Measurements from ENCODE around the gene DAP.

DAP gene

DNA sequence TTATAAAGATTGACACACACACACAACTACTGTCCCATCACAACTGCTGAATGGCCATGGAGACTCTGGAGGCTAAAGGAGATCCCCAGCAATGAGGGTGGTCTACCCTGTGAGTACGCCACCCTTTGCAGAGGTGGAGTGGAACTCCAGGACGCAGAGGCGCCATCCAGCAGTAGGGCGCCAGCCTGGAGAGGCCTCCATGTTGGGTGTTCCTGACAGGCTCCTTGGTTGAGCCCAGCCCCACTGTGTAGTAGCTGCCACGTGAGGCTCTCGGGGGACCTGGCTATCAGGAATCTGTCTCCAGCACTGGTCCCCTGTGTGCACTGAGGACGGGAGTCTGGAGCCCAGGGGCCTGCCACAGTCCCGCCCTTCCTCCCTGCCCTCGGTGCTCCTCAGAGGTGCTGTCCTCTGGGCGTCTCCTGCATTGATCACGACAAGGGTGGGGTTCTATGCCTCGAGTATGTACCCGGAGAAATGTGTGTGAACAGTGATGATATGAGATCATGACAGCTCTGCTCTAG, 72.3 kb downstream of the DAP start:
- DNase-seq = no peak

DNA sequence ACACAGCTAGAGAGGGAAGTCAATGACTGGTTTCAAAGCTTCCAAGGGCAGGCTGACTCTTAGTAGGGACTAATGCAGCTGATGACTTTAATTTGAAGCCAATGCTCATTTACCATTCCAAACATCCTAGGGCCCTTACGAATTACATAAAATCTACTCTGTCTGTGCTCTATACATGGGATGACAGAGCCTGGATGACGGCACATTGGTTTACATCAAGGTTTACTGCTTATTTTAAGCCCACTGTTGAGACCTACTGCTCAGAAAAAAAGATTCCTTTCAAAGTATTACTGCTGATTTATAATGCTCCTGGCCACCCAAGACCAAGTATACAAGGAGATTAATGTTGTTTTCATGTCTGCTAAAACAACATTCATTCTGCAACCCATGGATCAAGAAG, 74.1 kb downstream of the DAP start:
- DNase-seq = no peak

- DNase-seq = no peak
These were observed 75.9 kb downstream of the DAP start for GRCh38 chr5:10685115-10685521.

- no peak for DNase-seq
These were observed 76.5 kb downstream of the DAP start for GRCh38 chr5:10684303-10685086.

GRCh38 chr5:10682801-10683525, 78.1 kb downstream of the DAP start:
- DNase-seq = no peak

DNA sequence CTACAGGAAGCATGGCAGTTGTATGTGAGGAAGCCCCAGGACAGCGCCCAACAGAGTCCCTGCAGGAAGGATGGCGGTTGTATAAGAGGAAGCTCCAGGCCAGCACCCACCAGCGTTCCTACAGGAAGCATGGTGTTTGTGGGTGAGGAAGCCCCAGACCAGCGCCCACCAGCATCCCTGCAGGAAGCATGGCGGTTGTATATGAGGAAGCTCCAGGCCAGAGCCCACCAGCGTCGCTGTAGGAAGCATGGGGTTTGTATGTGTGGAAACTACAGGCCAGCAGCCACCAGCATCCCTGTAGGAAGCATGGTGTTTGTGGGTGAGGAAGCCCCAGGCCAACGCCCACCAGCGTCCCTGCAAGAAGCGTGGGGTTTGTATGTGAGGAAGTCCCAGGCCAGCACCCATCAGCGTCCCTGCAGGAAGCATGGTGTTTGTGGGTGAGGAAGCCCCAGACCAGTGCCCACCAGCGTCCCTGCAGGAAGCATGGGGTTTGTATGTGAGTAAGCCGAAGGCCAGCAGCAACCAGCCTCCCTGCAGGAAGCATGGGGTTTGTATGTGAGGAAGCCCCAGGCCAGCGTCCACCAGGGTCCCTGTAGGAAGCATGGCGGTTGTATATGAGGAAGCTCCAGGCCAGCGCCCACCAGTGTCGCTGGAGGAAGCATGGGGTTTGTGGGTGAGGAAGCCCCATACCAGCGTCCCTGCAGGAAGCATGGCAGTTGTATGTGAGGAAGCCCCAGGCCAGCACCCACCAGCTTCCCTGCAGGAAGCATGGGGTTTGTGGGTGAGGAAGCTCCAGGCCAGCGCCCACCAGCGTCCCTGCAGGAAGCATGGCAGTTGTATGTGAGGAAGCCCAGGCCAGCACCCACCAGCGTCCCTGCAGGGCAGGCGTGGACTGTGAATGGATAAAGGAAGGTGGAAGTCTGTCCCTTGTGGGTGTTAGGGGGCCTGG, 79.0 kb downstream of the DAP start:
- no peak for DNase-seq

GRCh38 chr5:10680876-10681481, 80.1 kb downstream of the DAP start:
- DNase-seq = no peak

DNA sequence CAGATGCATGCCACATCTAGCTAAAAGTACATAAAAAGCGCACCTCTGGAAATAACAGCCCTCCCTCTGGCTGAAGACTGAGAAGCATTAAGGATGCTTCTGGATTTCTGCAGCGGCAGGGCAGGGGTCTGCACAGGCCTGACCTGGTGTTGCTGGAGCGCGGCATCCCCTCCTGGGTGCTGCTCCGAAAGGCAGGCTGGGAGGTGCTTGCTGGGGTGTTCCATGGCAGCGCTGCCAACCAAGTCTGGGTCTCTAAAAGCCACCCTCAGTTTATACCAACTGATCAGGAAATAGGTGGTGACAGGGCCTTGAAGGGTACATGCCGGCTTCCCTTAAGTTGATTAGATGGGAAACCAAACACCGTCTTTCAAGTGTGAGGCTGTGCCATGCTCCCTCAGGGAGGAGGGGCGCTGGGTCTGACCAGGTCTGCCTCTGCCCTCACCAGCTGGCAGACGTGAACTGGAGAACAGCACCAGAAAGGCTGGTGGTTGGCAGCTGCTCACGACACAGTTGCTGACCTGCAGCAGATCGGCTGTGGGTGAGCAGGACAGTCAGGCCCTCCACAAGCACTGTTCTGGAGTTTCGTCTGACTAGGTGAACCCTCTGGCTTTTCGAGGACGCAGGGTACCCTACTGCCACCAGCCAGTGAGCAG, 81.6 kb downstream of the DAP start:
- DNase-seq = no peak

DNA sequence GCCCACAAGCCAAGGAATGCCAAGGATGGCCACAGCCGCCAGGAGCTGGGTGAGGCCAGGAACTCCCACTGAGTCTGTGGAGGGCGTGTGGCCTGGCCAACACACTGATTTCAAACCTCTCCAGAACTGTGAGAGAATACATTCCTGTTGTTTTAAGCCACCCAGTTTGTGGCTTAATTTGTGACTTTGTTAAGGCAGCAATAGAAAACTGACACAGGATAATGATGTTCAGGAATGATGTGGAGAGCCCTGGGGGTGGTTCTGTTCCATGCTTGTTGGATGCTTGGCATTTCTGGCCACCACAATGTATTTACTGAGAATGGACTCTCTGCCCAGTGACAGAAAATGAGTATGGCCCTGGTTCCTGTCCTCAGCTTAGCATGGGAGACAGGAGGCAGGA, 82.8 kb downstream of the DAP start:
- DNase-seq = no peak

DNA sequence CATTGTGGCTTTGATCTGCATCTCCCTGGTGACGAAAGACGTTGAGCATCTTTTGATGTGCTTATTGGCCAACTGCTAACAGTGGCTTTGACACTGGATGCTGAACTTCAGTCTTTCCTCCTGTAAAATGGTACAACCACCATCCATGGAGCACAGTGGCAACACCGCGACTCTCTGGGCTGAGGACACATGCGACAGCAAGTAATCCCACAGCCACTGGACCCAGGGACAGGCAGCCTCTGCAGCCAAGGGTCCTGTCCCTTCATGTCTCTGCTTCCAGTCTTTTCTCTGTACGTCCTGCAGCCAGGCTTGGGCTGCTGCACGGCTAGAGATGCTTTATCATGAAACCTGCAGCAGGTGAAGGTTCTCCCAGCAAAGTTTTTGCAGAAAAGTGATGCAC, 83.5 kb downstream of the DAP start:
- no peak for DNase-seq

DNA sequence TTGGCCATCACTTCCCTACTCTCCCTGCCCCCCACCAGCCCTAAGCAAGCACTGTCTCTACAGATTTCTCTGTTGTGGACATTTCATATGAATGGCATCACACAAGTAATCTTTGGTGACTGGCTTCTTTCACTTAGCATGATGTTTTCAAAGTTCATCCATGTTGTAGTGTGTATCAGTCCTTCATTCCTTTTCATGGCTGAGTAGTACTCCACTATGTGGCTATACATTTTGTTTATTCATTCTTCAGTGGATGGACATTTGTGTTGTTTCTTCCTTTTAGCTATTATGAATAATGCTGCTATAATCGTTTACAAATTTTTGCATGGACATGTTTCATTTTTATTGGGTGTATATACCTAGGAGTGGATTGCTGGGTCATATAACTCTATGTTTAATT, 84.1 kb downstream of the DAP start:
- no peak for DNase-seq

DNA sequence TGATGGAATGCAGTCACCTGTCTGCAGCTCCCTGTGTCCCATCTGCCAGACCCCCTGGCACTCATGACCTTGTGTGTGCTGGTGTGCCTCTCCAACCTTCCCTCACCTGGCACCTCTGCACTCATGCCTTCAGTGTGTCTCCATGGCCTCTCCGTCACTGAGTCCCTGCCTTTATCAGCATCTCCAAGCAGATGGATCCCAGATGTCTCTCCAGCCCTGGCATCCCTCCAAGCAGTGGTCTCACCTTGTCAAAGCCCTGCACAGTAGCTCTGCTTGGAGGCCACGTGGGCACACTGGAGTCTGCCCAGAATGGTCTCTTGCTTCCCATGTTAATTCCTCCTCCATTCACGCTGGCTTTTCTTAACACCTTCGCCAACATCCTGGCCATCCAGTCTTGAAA, 84.8 kb downstream of the DAP start:
- no peak for DNase-seq

- DNase-seq = no peak
These were observed 85.8 kb downstream of the DAP start for GRCh38 chr5:10675177-10675700.

DNA sequence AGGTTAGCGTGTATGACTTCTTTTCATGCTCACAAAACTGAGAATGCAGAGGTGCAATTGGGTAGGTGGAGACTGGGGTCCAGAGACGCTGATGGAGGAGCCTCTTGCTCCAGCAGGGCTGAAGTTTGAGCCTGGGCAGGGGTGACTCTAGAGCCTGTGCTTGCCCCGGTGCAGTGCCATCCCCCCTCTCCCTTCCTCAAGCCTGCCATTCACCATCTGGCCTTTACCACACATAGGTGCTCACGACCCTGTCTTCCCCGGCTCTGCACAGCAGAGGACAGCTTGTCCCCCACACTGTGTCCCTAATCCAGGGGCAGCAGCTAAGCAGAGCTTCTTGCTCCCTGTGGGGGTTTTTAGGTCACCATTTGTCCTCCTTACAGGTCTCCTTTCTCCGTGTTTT, 86.5 kb downstream of the DAP start:
- DNase-seq = no peak

DNA sequence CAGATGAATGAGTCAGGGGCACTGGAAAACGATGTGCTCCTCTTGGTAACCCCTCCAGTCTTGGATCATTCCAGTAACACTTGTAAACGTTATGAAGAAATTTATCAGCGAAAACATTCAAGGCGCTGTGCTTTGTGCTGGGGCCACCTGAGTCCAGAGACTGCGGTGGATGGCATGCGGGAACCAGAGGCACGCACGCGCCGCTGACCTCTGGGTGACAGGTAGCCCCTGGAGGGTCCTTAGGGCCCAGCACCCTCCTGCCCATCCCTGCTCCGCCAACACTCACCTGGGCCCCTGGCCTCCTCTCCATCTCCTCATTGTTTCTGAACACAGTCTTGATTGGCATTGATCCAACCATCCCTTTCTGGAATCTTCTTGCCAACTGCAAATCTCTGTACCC, 86.9 kb downstream of the DAP start:
- DNase-seq = no peak

DNA sequence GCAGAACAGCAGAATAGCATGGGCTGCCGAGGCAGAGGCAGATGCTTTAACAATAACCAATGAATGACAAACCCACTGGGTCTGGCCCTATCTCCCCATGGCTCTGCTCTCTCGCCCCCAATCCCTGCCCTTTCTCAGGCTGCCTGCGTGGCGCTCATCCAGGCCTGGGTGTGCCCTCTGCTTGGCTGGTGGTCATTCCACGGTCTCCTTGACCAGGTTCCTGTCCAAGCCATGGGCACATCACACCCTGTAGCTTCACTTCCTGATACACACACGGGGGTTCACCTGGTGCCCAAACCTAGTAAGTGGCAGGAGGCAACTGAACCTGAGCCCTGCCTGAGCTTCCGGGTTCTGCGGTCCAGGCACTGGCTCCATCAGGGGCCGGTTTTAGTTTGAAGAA, 87.6 kb downstream of the DAP start:
- no peak for DNase-seq

DNA sequence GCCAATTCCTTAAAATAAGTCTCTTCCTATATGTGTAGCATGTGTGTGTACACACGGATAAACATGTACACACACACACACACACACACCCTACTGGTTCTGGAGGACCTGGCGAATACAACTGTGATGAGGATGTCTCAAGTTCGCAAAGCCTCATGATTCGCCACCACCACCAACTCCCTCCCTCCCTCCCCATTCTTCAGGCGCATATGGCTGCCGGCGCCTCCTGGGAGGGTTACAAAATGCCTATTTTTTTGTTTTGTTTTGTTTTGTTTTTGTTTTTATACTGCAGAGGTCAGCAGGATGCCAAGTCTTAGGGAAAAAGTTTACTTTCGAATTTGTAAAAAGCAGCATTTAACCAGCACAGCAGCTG, 88.0 kb downstream of the DAP start:
- DNase-seq = no peak

- no peak for DNase-seq
These were observed 88.7 kb downstream of the DAP start for GRCh38 chr5:10672146-10673016.

DNA sequence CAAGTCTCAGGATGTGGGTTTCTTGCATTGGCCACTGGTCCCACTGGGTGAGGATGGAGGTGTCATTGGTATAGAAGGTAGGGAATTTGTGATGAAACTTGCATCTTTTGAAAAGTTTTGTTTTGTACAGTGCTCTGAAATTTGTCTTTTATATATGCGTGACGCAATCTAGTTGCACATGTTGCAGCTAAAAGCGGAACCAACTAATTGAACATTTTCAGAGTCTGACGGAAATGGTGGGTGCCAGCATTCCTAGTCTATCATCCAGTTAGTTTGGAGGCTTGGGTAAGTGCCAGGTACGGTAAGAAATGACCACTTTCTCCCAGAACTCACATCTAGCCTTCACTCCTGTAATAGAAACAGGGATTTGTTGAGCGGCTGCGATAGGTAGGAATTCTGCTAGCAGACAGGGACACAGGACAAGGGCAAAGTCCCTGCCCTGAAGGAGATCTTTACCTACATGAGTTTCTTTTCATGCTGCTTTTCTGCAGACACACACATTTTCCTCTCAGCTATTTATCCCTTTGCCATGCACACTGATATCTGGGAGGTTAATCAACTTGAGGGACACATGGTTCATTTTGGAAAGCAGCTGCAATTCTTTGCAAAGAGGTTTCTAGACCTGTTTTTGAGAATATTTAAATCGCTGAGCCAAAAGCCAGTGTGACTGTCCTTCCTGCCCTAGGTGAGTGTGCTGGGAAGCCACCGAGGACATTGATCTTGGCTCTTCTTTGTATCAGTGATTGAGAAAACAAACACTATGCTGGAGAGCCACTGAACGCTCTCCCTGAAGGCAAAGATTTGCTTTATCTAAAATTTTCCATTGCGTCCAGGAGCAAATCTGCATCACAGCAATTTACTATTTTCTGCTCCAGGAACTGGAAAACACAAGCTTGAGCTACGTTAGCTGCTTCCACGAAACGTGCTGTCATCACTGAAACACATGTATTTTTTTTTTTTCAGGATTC, 89.7 kb downstream of the DAP start:
- DNase-seq = no peak

- DNase-seq = no peak
These were observed 91.1 kb downstream of the DAP start for GRCh38 chr5:10669983-10670382.
